GM19099 (cell line): ENCODE measurements around the gene TM7SF2.

Source experiments
- POLR2A ChIP-seq: IDR thresholded peaks from 3 replicates; pipeline ENCODE4 v1.6.1; 2011; ENCODE audit warnings: low read depth; ENCODE audit not compliant: insufficient read length; ENCODE audit errors: extremely low read depth

Gene TM7SF2

DNA sequence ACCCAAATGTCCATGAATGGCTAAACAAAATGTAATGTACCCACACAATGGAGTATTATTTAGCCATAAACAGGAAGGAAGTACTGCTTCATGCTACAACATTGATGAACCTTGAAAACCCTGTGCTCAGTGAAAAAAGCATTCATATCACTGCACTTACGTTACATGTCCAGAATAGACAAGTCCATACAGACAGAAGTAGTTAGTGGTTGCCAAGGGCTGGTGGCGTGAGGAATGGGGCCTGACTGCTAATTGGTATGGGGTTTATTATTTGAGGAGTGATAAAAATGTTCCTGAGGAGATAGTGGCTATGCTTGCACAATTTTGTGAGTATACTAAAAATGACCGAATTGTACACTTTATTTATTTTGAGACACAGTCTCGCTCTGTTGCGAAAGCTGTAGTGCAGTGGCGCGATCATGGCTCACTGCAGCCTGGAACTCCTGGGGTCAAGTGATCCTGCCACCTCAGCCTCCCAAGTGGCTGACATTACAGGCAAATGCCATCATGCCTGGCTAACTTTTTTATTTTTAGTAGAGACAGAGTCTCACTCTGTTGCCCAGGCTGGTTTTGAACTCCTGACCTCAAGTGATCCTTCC is 30.3 kb downstream of the TM7SF2 start:
- TF ChIP-seq POLR2A = no peak

DNA sequence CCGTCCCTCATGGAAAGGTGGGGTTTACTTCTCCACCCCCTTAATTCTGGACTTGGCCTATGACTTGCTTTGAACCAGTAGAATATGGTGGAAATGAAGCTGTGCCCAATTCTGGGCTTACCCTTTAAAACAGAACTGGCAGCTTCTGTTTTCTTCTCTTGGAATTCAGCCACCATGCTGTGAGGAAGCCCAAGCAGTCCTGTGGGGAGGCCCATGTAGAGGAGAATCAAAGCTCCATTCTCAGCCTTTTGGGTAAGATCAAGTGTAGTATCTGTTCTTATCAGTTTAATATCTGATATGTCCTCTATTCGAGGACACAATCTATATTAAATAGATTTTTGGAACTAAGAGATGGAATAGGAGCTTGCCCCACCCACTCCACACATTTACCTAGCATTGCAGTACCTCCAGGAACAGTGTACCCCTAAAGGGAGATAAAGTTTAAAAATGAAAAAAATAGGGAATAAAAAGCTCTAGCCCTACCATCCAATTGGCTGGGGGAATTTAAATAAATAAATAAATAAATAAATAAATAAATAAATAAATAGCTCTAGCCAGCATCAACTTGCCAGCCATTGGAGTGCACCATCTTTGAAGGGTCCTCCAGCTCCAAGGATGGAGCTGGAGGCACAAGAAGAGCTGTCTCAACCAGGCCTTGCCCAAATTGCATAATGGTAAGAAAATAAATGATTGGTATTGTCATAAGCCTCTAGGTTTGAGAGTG is 35.8 kb downstream of the TM7SF2 start:
- TF ChIP-seq POLR2A = no peak

DNA sequence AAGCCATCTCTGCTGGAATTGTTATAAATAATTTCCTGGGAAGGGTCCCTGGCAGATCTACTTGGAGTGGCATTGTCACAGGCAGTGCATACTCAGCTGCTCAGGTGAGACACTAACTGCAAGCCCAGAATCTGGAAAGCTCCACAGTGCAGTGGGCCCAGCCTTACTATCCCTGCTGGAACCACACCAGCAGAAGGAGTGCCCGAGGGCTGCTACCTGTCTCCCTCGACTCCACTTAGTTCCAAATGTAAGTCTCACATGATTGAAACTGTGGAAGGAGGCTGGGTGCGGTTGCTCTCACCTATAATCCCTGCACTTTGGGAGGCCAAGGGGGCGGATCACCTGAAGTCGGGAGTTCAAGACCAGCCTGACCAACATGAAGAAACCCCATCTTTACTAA is 37.0 kb downstream of the TM7SF2 start:
- no peak for TF ChIP-seq POLR2A

DNA sequence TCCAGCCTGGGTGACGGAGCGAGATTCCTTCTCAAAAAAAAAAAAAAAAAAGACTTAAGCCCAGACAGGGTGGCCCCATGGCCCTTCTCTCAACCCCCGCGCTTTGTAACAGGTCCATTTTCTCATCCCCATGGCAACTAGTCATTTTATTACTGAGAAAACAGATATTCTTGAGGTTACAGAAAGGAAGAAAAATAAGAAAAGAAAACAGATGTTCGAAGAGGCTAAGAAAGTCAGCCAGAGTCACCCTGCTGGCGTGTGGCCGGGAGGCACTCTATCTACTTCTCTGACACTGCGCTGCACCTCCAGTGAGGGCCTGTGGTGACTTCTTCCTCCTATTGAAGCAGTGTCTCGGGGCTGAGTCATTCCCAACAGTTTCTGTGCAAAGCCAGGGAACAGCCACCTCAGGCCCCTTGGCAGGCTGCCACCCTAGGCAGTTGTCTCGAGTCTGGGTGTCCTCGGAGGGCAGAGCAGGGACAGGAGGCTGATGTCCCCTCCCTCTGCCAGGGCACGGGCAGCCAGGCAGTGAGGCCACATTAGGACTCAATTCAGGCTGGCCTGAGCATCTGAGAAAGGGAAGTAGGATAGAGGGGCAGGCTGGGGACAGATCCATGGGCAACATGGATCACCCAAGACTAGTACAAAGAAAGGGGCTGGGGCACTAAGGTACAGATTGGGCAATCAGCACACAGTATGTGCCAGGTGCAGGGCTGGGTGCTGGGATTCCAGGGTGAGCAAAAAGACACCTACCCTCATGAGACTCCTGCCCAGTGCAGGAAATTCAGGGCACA is 39.0 kb downstream of the TM7SF2 start:
- TF ChIP-seq POLR2A = no peak

DNA sequence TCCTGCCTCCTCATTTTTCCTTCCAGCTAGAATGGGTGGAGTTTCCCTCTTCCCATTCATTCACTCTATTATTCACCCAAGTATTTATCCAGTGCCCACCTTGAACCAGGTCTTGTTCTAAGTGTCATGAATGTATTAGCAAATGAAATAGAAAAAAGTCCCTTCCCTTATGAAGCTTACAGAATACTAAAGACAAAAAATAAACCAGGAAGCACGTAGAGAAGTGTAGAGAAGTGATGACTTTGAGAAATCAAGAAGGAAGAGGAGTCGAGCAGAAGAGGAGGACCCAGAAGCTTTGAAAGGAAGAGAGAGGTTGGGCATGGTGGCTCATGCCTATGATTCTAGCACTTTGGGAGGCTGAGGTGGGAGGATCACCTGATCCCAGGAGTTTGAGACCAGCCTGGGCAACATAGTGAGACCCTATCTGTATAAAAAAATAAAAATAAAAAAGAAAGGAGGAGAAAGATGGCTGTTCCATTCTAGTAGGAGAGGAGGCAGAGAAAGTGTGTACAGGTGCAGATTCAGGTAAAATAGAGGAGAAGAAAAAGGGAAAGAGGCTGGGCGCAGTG is 39.7 kb downstream of the TM7SF2 start:
- no peak for TF ChIP-seq POLR2A

DNA sequence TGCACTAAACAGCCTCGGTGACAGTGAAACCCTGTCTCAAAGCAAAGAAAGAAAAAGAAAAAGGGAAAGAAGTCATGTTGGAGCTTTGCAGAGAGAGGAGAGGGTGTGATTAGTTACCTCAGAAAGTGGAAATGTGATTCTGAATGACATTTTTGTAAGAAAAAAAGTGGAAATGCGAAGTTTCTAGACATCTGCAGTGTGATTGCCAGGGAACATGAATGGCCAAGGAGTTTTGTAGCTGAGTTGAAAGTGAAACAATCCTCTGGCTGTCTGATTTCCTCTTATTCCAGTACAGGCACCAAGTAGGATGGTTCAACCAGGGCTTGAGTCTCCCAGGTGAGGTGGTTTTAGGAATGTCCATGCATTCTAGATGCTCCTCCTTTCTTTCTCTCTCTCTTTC is 40.5 kb downstream of the TM7SF2 start:
- TF ChIP-seq POLR2A = no peak

DNA sequence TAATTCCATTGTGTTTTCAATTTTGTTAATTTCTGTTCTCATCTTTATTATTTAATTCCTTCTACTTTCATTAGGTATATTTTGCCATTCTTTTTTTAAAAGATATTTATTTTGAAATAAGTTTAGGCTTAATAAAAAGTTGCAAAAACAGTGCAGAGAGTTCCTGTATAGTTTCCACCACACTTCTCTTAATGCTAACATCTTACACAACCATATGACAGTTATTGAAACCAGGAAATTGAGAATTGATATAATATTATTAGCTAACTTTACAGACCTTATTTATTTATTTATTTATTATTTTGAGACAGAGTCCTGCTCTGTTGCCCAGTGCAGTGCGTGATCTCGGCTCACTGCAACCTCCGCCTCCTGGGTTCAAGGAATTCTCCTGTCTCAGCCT is 44.6 kb downstream of the TM7SF2 start:
- no peak for TF ChIP-seq POLR2A

DNA sequence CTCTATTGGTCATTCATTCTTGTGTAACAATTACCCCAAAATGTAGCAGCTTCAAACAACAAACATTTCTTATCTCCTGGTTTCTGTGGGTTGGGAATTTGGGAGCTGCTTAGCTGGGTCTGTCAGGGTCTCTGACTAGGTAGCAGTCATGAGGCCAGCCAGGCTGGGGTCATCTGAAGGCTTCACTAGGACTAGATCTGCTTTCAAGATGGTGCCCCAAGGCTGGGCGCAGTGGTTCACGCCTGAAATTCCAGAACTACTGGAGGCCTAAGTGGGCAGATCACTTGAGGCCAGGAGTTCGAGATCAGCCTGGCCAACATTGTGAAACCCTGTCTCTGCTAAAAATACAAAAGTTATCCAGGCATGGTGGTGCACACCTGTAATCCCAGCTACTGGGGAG is 45.3 kb downstream of the TM7SF2 start:
- no peak for TF ChIP-seq POLR2A

DNA sequence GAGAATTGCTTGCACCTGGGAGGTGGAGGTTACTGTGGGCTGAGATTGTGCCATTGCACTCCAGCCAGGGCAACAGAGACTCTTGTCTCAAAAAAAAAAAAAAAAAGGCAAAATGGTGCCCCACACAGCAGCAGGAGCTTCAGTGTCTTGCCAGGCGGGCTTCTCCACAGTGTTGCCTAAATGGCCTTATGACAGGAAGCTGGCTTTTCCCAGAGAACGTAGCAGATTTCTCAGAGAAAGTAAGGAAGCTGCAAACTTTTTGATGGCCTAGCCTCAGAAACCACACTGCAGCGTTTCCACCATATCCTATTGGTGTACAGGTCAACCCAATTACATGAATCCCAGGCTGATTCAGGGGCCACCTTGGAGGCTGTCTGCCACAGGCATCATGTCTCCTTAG is 45.7 kb downstream of the TM7SF2 start:
- no peak for TF ChIP-seq POLR2A

DNA sequence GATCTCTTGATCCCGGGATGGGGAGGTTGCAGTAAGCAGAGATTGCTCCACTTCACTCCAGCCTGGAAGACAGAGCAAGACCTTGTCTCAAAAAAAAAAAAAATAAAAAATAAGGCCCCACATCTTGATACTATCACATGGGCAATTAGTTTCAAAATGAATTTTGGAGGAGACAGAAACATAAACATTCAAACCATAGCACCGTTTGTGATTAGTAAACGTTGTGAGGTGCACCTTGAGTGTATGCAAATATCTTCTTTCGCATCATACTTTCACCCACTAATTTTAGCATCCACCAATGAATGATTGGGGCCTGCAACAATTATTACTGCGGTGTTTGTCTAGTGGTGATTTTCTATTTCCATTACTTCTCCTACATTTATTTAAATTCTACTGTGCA is 47.3 kb downstream of the TM7SF2 start:
- no peak for TF ChIP-seq POLR2A

DNA sequence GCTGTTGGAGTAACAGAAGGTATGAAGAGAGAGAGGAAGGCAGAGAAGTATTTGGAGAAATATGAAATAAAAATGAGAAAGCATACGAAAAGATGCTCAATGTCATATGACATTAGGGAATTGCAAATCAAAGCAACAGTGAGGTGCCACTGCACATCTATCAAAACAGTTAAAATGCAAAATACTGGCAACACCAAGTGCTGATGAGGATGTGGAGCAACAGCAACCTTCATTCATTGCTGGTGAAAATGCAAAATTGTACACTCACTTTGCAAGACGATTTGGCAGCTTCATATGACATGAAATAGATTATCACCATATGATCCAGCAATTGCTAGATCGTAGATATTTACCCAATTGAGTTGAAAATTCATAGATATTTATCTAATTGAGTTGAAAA is 49.0 kb downstream of the TM7SF2 start:
- TF ChIP-seq POLR2A = no peak

DNA sequence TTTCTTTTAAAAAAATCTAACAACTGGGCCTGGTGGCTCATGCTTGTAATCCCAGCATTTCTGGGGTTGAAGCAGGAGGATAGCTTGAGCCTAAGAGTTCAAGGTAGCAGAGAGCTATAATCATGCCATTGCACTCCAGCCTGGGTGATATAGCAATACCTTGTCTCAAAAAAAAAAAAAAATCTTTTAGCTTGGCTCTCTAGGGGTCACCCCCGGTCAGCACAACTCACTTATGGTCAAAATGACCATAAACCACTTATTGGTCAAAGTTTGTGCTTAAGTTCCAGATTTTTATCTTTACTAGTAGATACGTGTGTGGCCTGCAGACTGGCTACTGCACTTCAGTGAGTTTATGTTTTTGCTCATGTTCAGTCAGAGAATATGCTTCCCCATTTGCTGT is 52.0 kb downstream of the TM7SF2 start:
- TF ChIP-seq POLR2A = no peak
